HCT116 (cell line): ENCODE results near the gene SAMD4A. TPM values are rescaled to one million over a fixed set of nuclear protein-coding genes. Genes with fewer than 3 reads are reported as not detected.

Experiments
- ATAC-seq: fragments of 200-7000 bp; cut with Tn5 transposase; 2 replicates; pipeline ENCODE4 v1.9.1; 2020; ENCODE audit warnings: mild to moderate bottlenecking, moderate library complexity
- BruUV-seq: library from RNA; stranded (reverse); fragments of 400-500 nt; replicated peaks from 2 replicates; lab custom pipeline; 2021; lab: Mats Ljungman, UMichigan
- CTCF ChIA-PET: fragments of 300-600 bp; sonication (Branson Sonifier 250); formaldehyde crosslinking; loops from one replicate; lab custom pipeline; 2021; ENCODE audit warnings: antibody characterized with exemption; lab: Charles Lee
- POLR2A ChIA-PET: fragments of 300-600, 350-600 bp; sonication (Branson Sonifier 250); formaldehyde crosslinking; loops from one replicate; lab custom pipeline; 2021; ENCODE audit warnings: antibody characterized with exemption; lab: Charles Lee
- RAD21 ChIA-PET, 2 experiments: fragments of 300-600 bp; sonication (Branson Sonifier 250); formaldehyde crosslinking; loops; one replicate each; lab custom pipeline; 2023; ENCODE audit warnings: low total read pairs in 2 of 2; ENCODE audit not compliant: uncharacterized antibody in 2 of 2, unreplicated experiment in 2 of 2, low non-redundant PET in 1 of 2; lab: Charles Lee
- DNase-seq: peaks from one replicate; pipeline ENCODE4 v3.0.0-alpha.2; 2010; ENCODE audit warnings: low read depth, low spot score
- H2AFZ ChIP-seq: fragments of 200-600 bp; shearing (Covaris generic), sonication (generic); 2 replicates; pipeline ENCODE4 v1.6.1; 2017; ENCODE audit warnings: low read depth, mixed run types, mixed read lengths, antibody characterized with exemption, low read length; ENCODE audit not compliant: poor library complexity, severe bottlenecking
- H3K27ac ChIP-seq: 2 replicates; pipeline ENCODE4 v1.5.1; 2012; ENCODE audit warnings: low read depth, low read length
- H3K27me3 ChIP-seq: fragments of 200-600 bp; sonication (generic); 2 replicates; pipeline ENCODE4 v1.6.1; 2016; ENCODE audit warnings: mixed run types, low read length, mixed read lengths; ENCODE audit not compliant: insufficient read depth
- H3K36me3 ChIP-seq, 2 experiments: fragments of 200-500 bp in 1 of 2; fragments of 200-600 bp in 1 of 2; sonication (Bioruptor generic) in 1 of 2; sonication (generic) in 1 of 2; 2 replicates each; pipeline versions ENCODE4 v1.5.1 to v1.6.1; 2014 to 2016; ENCODE audit warnings: low read length in 2 of 2, inconsistent platforms in 1 of 2, mixed read lengths in 1 of 2, mixed run types in 1 of 2; ENCODE audit not compliant: insufficient read depth in 2 of 2, control insufficient read depth in 1 of 2
- H3K4me1 ChIP-seq, 2 experiments: fragments of 200-600 bp in 1 of 2; sonication (generic) in 1 of 2; 2 replicates each; pipeline versions ENCODE4 v1.5.1 to v1.6.1; 2012 to 2017; ENCODE audit warnings: low read length in 2 of 2, inconsistent platforms in 1 of 2, mild to moderate bottlenecking in 1 of 2, mixed read lengths in 1 of 2, mixed run types in 1 of 2, moderate library complexity in 1 of 2; ENCODE audit not compliant: insufficient read depth in 2 of 2, control insufficient read depth in 1 of 2
- H3K4me2 ChIP-seq: fragments of 200-600 bp; sonication (generic); 2 replicates; pipeline ENCODE4 v1.6.1; 2017; ENCODE audit warnings: mixed run types, low read length, mixed read lengths
- H3K4me3 ChIP-seq, 2 experiments: fragments of 200-600 bp in 1 of 2; sonication (generic) in 1 of 2; replicated peaks in 1 of 2; 2 replicates each; pipeline ENCODE4 v1.5.1; 2011 to 2016; ENCODE audit warnings: low read length in 2 of 2, control low read depth in 1 of 2, low read depth in 1 of 2, mild to moderate bottlenecking in 1 of 2, mixed read lengths in 1 of 2, mixed run types in 1 of 2
- H3K79me2 ChIP-seq: fragments of 200-600 bp; sonication (generic); 2 replicates; pipeline ENCODE4 v1.6.1; 2017; ENCODE audit warnings: mild to moderate bottlenecking, mixed run types, low read length, moderate library complexity, mixed read lengths; ENCODE audit not compliant: insufficient read depth
- H3K9ac ChIP-seq: fragments of 200-600 bp; sonication (generic); 2 replicates; pipeline ENCODE4 v1.6.1; 2016; ENCODE audit warnings: low read length, mixed read lengths
- H3K9me2 ChIP-seq: fragments of 200-600 bp; sonication (generic), shearing (Covaris generic); 2 replicates; pipeline ENCODE4 v1.6.1; 2017; ENCODE audit warnings: mixed run types, mild to moderate bottlenecking, moderate library complexity; ENCODE audit not compliant: insufficient read depth
- H3K9me3 ChIP-seq, 2 experiments: fragments of 200-500 bp in 1 of 2; fragments of 200-600 bp in 1 of 2; sonication (Bioruptor generic) in 1 of 2; sonication (generic) in 1 of 2; 2 replicates each; pipeline ENCODE4 v1.6.1; 2014 to 2017; ENCODE audit warnings: low read length in 2 of 2, mixed read lengths in 2 of 2, inconsistent platforms in 1 of 2, low read depth in 1 of 2, mild to moderate bottlenecking in 1 of 2, mixed run types in 1 of 2, moderate library complexity in 1 of 2; ENCODE audit not compliant: control insufficient read depth in 1 of 2, insufficient read depth in 1 of 2
- H4K20me1 ChIP-seq: fragments of 200-600 bp; sonication (generic), shearing (Covaris generic); 2 replicates; pipeline ENCODE4 v1.6.1; 2017; ENCODE audit warnings: mixed run types, mild to moderate bottlenecking, moderate library complexity; ENCODE audit not compliant: insufficient read depth
- CBX3 ChIP-seq: IDR thresholded peaks from 2 replicates; pipeline ENCODE4 v1.6.1; 2012; ENCODE audit warnings: low read depth
- ELF1 ChIP-seq: IDR thresholded peaks from 2 replicates; pipeline ENCODE4 v1.6.1; 2012; ENCODE audit warnings: low read depth, borderline replicate concordance
- EZH2 ChIP-seq: fragments of 200-600 bp; sonication (generic); IDR thresholded peaks from 2 replicates; pipeline ENCODE4 v1.6.1; 2017; ENCODE audit warnings: antibody characterized with exemption, mixed run types
- FOSL1 ChIP-seq: IDR thresholded peaks from 2 replicates; pipeline ENCODE4 v1.6.1; 2012; ENCODE audit warnings: low read depth
- POLR2A ChIP-seq: IDR thresholded peaks from 2 replicates; pipeline ENCODE4 v1.7.0; 2011; ENCODE audit warnings: borderline replicate concordance; ENCODE audit not compliant: insufficient read depth, insufficient read length; ENCODE audit errors: extremely low read depth
- RAD21 ChIP-seq: IDR thresholded peaks from 2 replicates; pipeline ENCODE4 v1.6.1; 2012; ENCODE audit warnings: low read depth, mild to moderate bottlenecking
- SIN3A ChIP-seq: IDR thresholded peaks from 2 replicates; pipeline ENCODE4 v1.6.1; 2012; ENCODE audit warnings: low read depth
- SRF ChIP-seq: IDR thresholded peaks from 2 replicates; pipeline ENCODE4 v1.6.1; 2012; ENCODE audit warnings: low read depth
- TCF7L2 ChIP-seq: IDR thresholded peaks from 2 replicates; pipeline ENCODE4 v1.7.0; 2011; ENCODE audit warnings: borderline replicate concordance, inconsistent platforms; ENCODE audit not compliant: insufficient read depth, insufficient read length; ENCODE audit errors: extremely low read depth
- YY1 ChIP-seq: IDR thresholded peaks from 2 replicates; pipeline ENCODE4 v1.6.1; 2011; ENCODE audit warnings: low read length, low read depth, moderate library complexity, mild to moderate bottlenecking; ENCODE audit not compliant: insufficient replicate concordance; ENCODE audit errors: extremely low read depth
- ZFX ChIP-seq: fragments of 450-650 bp; IDR thresholded peaks from 2 replicates; pipeline ENCODE4 v1.6.1; 2017
- intact Hi-C: fragments of 100-400 bp; cut with micrococcal nuclease; formaldehyde crosslinking; loops from 2 replicates; pipeline ENCODE4 v1.10.0; 2022
- total RNA-seq: library from RNA; stranded (reverse); gene quantifications from one replicate; pipeline ENCODE4 v1.2.1, GENCODE V29; 2021; ENCODE audit not compliant: unreplicated experiment
- TF ChIP-seq, protein P1 (sequence below): IDR thresholded peaks from 2 replicates; pipeline ENCODE4 v1.6.1; 2012; ENCODE audit warnings: low read depth
- TF ChIP-seq, protein P2 (sequence below): IDR thresholded peaks from 2 replicates; pipeline ENCODE4 v1.6.1; 2012
- TF ChIP-seq, protein P3 (sequence below), 3 experiments: fragments of 200-600 bp in 1 of 3; sonication (generic) in 1 of 3; IDR thresholded peaks in 2 of 3; conservative IDR thresholded peaks in 1 of 3; 2 replicates each; pipeline ENCODE4 v1.5.1; 2012 to 2017; ENCODE audit warnings: low read depth in 2 of 3, low read length in 2 of 3, antibody characterized with exemption in 1 of 3, borderline replicate concordance in 1 of 3, control low read depth in 1 of 3, mild to moderate bottlenecking in 1 of 3, mixed read lengths in 1 of 3, mixed run types in 1 of 3, moderate library complexity in 1 of 3; ENCODE audit not compliant: insufficient read depth in 1 of 3
- TF ChIP-seq, protein P4 (sequence below): IDR thresholded peaks from 2 replicates; pipeline ENCODE4 v1.6.1; 2012
- TF ChIP-seq, protein P5 (sequence below): IDR thresholded peaks from 2 replicates; pipeline ENCODE4 v1.6.1; 2011; ENCODE audit warnings: mild to moderate bottlenecking, low read length, moderate library complexity; ENCODE audit not compliant: insufficient replicate concordance; ENCODE audit errors: extremely low read depth

SAMD4A gene
- total RNA-seq, 1 experiment from 2014 or later: 9.0 TPM

DNA sequence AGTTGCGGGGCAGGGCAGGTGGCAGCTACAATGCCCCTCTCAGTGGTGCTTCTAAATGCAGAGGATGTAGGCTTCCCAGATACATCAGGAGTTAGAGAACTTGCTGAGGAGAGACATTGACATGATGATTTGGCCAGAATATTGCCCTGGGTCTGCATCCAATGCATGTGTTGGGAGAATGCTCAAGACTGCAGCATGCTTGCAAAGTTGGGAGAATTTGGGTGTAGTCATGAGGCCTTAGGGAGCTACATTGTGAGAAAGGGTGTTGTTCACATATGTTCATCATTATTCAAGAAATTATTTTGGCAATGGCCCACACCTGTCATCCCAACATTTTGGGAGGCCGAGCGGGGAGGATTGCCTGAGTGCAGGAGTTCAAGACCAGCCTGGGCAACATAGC lies 149.9 kb downstream of the SAMD4A start:
- CTCF ChIA-PET: no interaction called here
- H3K27me3 ChIP-seq: no peaks in the 10 kb centered on the region

More for the DNA sequence above, 149.9 kb downstream of the SAMD4A start:
- Histone ChIP-seq H2AFZ (no peak overlapping the region), H3K79me2 (no peaks in the 10 kb centered on the region), H3K27ac (no peak overlapping the region), H3K4me2 (no peak overlapping the region), H3K9ac (no peak overlapping the region), H3K36me3 (no peaks in the 10 kb centered on the region), H3K9me2 (no peaks in the 10 kb centered on the region), H3K4me3 (no peak overlapping the region), H3K4me1 (peaks cover 0 to 5% of the 10 kb centered on the region in 2 experiments; a peak in 2 of 4 replicates), H3K9me3 (no peaks in the 10 kb centered on the region)
- ChIA-PET POLR2A (no interaction called here), RAD21 (no interaction called here)
- ATAC-seq: no peak
- no TSS peak for BruUV-seq
- no peak for DNase-seq
- intact Hi-C loops: no loop called here
- TF ChIP-seq, protein P1, sequence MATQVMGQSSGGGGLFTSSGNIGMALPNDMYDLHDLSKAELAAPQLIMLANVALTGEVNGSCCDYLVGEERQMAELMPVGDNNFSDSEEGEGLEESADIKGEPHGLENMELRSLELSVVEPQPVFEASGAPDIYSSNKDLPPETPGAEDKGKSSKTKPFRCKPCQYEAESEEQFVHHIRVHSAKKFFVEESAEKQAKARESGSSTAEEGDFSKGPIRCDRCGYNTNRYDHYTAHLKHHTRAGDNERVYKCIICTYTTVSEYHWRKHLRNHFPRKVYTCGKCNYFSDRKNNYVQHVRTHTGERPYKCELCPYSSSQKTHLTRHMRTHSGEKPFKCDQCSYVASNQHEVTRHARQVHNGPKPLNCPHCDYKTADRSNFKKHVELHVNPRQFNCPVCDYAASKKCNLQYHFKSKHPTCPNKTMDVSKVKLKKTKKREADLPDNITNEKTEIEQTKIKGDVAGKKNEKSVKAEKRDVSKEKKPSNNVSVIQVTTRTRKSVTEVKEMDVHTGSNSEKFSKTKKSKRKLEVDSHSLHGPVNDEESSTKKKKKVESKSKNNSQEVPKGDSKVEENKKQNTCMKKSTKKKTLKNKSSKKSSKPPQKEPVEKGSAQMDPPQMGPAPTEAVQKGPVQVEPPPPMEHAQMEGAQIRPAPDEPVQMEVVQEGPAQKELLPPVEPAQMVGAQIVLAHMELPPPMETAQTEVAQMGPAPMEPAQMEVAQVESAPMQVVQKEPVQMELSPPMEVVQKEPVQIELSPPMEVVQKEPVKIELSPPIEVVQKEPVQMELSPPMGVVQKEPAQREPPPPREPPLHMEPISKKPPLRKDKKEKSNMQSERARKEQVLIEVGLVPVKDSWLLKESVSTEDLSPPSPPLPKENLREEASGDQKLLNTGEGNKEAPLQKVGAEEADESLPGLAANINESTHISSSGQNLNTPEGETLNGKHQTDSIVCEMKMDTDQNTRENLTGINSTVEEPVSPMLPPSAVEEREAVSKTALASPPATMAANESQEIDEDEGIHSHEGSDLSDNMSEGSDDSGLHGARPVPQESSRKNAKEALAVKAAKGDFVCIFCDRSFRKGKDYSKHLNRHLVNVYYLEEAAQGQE: no peak
- TF ChIP-seq ZFX (no peak), RAD21 (no peak), ELF1 (no peak), SRF (no peak), YY1 (no peak), CBX3 (no peak), FOSL1 (no peak), EZH2 (no peak), POLR2A (no peak), SIN3A (no peak), TCF7L2 (no peak)
- TF ChIP-seq, protein P2, sequence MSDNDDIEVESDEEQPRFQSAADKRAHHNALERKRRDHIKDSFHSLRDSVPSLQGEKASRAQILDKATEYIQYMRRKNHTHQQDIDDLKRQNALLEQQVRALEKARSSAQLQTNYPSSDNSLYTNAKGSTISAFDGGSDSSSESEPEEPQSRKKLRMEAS: no peak
- TF ChIP-seq, protein P3, sequence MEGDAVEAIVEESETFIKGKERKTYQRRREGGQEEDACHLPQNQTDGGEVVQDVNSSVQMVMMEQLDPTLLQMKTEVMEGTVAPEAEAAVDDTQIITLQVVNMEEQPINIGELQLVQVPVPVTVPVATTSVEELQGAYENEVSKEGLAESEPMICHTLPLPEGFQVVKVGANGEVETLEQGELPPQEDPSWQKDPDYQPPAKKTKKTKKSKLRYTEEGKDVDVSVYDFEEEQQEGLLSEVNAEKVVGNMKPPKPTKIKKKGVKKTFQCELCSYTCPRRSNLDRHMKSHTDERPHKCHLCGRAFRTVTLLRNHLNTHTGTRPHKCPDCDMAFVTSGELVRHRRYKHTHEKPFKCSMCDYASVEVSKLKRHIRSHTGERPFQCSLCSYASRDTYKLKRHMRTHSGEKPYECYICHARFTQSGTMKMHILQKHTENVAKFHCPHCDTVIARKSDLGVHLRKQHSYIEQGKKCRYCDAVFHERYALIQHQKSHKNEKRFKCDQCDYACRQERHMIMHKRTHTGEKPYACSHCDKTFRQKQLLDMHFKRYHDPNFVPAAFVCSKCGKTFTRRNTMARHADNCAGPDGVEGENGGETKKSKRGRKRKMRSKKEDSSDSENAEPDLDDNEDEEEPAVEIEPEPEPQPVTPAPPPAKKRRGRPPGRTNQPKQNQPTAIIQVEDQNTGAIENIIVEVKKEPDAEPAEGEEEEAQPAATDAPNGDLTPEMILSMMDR (IDR thresholded peaks at IDR 0.05 in 2 of 3, conservative IDR thresholded peaks at IDR 0.05 in 1 of 3; ENCODE audit: borderline replicate concordance in 1 of 3, insufficient read depth in 1 of 3, low read depth in 2 of 3, low read length in 2 of 3): no peak
- TF ChIP-seq, protein P4, sequence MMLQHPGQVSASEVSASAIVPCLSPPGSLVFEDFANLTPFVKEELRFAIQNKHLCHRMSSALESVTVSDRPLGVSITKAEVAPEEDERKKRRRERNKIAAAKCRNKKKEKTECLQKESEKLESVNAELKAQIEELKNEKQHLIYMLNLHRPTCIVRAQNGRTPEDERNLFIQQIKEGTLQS: no peak
- TF ChIP-seq, protein P5, sequence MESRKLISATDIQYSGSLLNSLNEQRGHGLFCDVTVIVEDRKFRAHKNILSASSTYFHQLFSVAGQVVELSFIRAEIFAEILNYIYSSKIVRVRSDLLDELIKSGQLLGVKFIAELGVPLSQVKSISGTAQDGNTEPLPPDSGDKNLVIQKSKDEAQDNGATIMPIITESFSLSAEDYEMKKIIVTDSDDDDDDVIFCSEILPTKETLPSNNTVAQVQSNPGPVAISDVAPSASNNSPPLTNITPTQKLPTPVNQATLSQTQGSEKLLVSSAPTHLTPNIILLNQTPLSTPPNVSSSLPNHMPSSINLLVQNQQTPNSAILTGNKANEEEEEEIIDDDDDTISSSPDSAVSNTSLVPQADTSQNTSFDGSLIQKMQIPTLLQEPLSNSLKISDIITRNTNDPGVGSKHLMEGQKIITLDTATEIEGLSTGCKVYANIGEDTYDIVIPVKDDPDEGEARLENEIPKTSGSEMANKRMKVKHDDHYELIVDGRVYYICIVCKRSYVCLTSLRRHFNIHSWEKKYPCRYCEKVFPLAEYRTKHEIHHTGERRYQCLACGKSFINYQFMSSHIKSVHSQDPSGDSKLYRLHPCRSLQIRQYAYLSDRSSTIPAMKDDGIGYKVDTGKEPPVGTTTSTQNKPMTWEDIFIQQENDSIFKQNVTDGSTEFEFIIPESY: no peak
- TF ChIP-seq, all 23 proteins: peak for 0
- H4K20me1 ChIP-seq: no peaks in the 10 kb centered on the region
